ENCODE measurements around the gene KDM5C. TPM values are rescaled to one million over a fixed set of nuclear protein-coding genes. Genes with fewer than 3 reads are reported as not detected.

Gene KDM5C
- total RNA-seq = 114 and 128 TPM in 2 replicates

GRCh38 chrX:53224860-53225797 is at the start of gene KDM5C:
Gene KDM5C, minus strand, starts transcription at chrX:53225207. Its CDS starts 318 bp downstream, at chrX:53224889.
- Histone ChIP-seq H3K4me3 (ENCODE audit: low read depth, low read length) (peak within 1 kb of the TSS; percentile 94), H3K27me3 (ENCODE audit: control insufficient read depth, insufficient read depth, low read length) (no peaks in the 10 kb centered on the region), H3K36me3 (ENCODE audit: control insufficient read depth, insufficient read depth, low read length) (no peaks in the 10 kb centered on the region)
- TF ChIP-seq CTCF (IDR thresholded peaks at IDR 0.05; ENCODE audit: insufficient read depth, low read length, poor library complexity, severe bottlenecking) = no peak
- DNase-seq (ENCODE audit: low read depth) = peak; percentile 39

GRCh38 chrX:53272808-53273337 is 47.9 kb upstream of the KDM5C start:
- no peak for TF ChIP-seq CTCF (IDR thresholded peaks at IDR 0.05; ENCODE audit: insufficient read depth, low read length, poor library complexity, severe bottlenecking)
- no peaks in the 10 kb centered on the region for H3K36me3 ChIP-seq (ENCODE audit: control insufficient read depth, insufficient read depth, low read length)

GRCh38 chrX:53269536-53270107 is 44.6 kb upstream of the KDM5C start:
- Histone ChIP-seq H3K27me3 (ENCODE audit: control insufficient read depth, insufficient read depth, low read length) (peaks cover 16% of the 10 kb centered on the region), H3K4me3 (ENCODE audit: low read depth, low read length) (no peak overlapping the region), H3K36me3 (ENCODE audit: control insufficient read depth, insufficient read depth, low read length) (no peaks in the 10 kb centered on the region)
- no peak for DNase-seq (ENCODE audit: low read depth)
- TF ChIP-seq CTCF (IDR thresholded peaks at IDR 0.05; ENCODE audit: insufficient read depth, low read length, poor library complexity, severe bottlenecking) = no peak

More at GRCh38 chrX:53272808-53273337, 47.9 kb upstream of the KDM5C start:
- H3K4me3 ChIP-seq (ENCODE audit: low read depth, low read length) = no peak overlapping the region
- DNase-seq (ENCODE audit: low read depth) = no peak
- peaks cover 7% of the 10 kb centered on the region for H3K27me3 ChIP-seq (ENCODE audit: control insufficient read depth, insufficient read depth, low read length)

- TF ChIP-seq CTCF (IDR thresholded peaks at IDR 0.05; ENCODE audit: insufficient read depth, low read length, poor library complexity, severe bottlenecking) = no peak
- Histone ChIP-seq H3K4me3 (ENCODE audit: low read depth, low read length) (no peak overlapping the region), H3K27me3 (ENCODE audit: control insufficient read depth, insufficient read depth, low read length) (peaks cover 16% of the 10 kb centered on the region), H3K36me3 (ENCODE audit: control insufficient read depth, insufficient read depth, low read length) (no peaks in the 10 kb centered on the region)
- no peak for DNase-seq (ENCODE audit: low read depth)
Measured at GRCh38 chrX:53268173-53268572, 43.2 kb upstream of the KDM5C start.

GRCh38 chrX:53266914-53267313 is 41.9 kb upstream of the KDM5C start:
- Histone ChIP-seq H3K36me3 (ENCODE audit: control insufficient read depth, insufficient read depth, low read length) (no peaks in the 10 kb centered on the region), H3K4me3 (ENCODE audit: low read depth, low read length) (no peak overlapping the region), H3K27me3 (ENCODE audit: control insufficient read depth, insufficient read depth, low read length) (peaks cover 15% of the 10 kb centered on the region)
- DNase-seq (ENCODE audit: low read depth) = no peak
- no peak for TF ChIP-seq CTCF (IDR thresholded peaks at IDR 0.05; ENCODE audit: insufficient read depth, low read length, poor library complexity, severe bottlenecking)
